HUES64 (cell line): ENCODE data around the gene MAGI1.

Source experiments
- H3K27ac ChIP-seq: 2 replicates; pipeline ENCODE4 v1.7.0; 2013; ENCODE audit warnings: low read depth, low read length, inconsistent platforms
- H3K27me3 ChIP-seq: 2 replicates; pipeline ENCODE4 v1.6.1; 2013; ENCODE audit warnings: mild to moderate bottlenecking, low read length; ENCODE audit not compliant: insufficient read depth
- H3K36me3 ChIP-seq: 2 replicates; pipeline ENCODE4 v1.6.1; 2013; ENCODE audit warnings: mild to moderate bottlenecking, low read length; ENCODE audit not compliant: insufficient read depth
- H3K4me1 ChIP-seq: 2 replicates; pipeline ENCODE4 v1.6.1; 2013; ENCODE audit warnings: mild to moderate bottlenecking, low read length, moderate library complexity; ENCODE audit not compliant: insufficient read depth
- H3K4me3 ChIP-seq: 2 replicates; pipeline ENCODE4 v1.5.1; 2013; ENCODE audit warnings: mild to moderate bottlenecking, low read length, moderate library complexity
- H3K9ac ChIP-seq: 2 replicates; pipeline ENCODE4 v1.6.1; 2013; ENCODE audit warnings: mild to moderate bottlenecking, low read depth, low read length
- H3K9me3 ChIP-seq: 2 replicates; pipeline ENCODE4 v1.6.1; 2013; ENCODE audit warnings: low read depth, low read length; ENCODE audit not compliant: insufficient read depth
- WGBS: fragments of 150-250, 120-280 bp; methylation state at CpG from one replicate; pipeline ENCODE4 v1.1.7; 2013; ENCODE audit warnings: missing lambda C conversion rate; 5-methylcytosine and 5-hydroxymethylcytosine counted together

The MAGI1 gene

DNA sequence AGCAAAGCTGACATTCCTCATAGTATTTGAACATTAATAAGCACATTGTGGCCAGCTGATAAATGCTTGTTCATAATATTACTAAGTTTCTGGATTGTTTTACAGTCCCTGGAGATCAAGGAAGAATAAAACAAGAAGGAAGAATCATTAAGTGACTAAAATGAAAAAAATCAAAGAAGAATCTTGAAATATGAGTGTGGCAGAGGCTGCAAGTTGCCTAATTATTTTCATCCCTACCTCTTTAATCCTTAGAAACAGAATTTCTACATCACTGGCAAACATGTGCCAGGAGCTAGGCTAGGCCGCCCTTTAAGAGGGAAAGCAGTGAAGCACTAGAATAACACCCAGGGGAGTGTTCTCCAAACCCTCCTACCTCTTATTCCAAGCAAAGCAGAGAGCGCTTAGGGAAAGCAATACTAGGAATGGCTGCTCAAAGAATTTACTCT lies 98.9 kb downstream of the MAGI1 start:
- peaks cover 28% of the 10 kb centered on the region for H3K4me1 ChIP-seq
- no peaks in the 10 kb centered on the region for H3K27me3 ChIP-seq
- H3K27ac ChIP-seq = no peak overlapping the region
- no peak overlapping the region for H3K4me3 ChIP-seq
- no peak overlapping the region for H3K9ac ChIP-seq
- no peaks in the 10 kb centered on the region for H3K36me3 ChIP-seq
- H3K9me3 ChIP-seq = no peaks in the 10 kb centered on the region
- 88% methylated on average over 2 of the region's 2 CpGs for WGBS

- Histone ChIP-seq H3K9ac (no peak overlapping the region), H3K4me3 (no peak overlapping the region), H3K9me3 (no peaks in the 10 kb centered on the region), H3K27ac (no peak overlapping the region), H3K36me3 (no peaks in the 10 kb centered on the region), H3K4me1 (peaks cover 28% of the 10 kb centered on the region), H3K27me3 (no peaks in the 10 kb centered on the region)
- WGBS = no CpG with 5 or more reads among the region's 2 CpGs
These were observed 99.5 kb downstream of the MAGI1 start for GRCh38 chr3:65939184-65939583.

DNA sequence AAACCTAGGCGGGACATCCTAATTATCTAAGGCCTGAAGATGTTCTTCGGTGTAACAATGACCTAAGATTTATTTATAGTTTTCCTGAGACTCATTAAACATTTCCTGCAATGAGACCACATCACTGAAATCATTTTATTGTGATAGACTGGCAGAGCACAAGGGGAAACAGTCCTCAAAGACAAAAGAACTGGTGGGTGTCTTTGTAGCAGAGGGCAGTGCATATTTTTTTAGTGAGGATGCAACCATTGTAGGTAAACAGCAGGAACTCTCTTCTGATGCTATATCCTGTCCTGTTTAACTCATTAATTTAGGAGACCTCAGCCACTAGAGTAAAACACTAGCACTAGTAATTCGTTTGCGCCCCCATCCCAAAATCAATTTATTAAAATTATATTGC lies 100.0 kb downstream of the MAGI1 start:
- 71% methylated on average over 3 of the region's 4 CpGs for WGBS
- Histone ChIP-seq H3K36me3 (no peaks in the 10 kb centered on the region), H3K27me3 (no peaks in the 10 kb centered on the region), H3K27ac (no peak overlapping the region), H3K9ac (no peak overlapping the region), H3K4me1 (peaks cover 28% of the 10 kb centered on the region), H3K9me3 (no peaks in the 10 kb centered on the region), H3K4me3 (no peak overlapping the region)

DNA sequence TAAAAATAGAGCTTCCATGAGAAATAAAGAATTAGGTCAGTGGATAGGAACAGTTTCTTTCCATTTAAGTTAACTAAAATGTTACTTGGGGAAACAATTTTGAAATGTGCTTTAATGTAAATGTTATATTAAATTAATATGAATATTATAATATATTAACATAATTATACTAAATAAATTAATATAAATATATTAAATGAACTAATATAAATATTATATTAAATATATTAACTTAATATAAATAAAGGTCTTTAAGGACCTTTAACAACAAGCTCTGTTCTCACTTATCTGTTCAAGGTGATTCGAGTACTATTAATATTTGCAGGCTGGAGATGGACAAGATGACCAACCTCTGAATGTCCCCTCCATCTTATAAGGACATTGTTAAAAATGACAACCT lies 100.6 kb downstream of the MAGI1 start:
- H3K4me3 ChIP-seq = no peak overlapping the region
- no peaks in the 10 kb centered on the region for H3K36me3 ChIP-seq
- H3K9me3 ChIP-seq = peaks cover 4% of the 10 kb centered on the region; the same call in 1 of the 2 replicates
- 100% methylated on average over 1 of the region's 1 CpG for WGBS
- H3K27ac ChIP-seq = no peak overlapping the region
- H3K27me3 ChIP-seq = no peaks in the 10 kb centered on the region
- peaks cover 28% of the 10 kb centered on the region for H3K4me1 ChIP-seq
- H3K9ac ChIP-seq = no peak overlapping the region

DNA sequence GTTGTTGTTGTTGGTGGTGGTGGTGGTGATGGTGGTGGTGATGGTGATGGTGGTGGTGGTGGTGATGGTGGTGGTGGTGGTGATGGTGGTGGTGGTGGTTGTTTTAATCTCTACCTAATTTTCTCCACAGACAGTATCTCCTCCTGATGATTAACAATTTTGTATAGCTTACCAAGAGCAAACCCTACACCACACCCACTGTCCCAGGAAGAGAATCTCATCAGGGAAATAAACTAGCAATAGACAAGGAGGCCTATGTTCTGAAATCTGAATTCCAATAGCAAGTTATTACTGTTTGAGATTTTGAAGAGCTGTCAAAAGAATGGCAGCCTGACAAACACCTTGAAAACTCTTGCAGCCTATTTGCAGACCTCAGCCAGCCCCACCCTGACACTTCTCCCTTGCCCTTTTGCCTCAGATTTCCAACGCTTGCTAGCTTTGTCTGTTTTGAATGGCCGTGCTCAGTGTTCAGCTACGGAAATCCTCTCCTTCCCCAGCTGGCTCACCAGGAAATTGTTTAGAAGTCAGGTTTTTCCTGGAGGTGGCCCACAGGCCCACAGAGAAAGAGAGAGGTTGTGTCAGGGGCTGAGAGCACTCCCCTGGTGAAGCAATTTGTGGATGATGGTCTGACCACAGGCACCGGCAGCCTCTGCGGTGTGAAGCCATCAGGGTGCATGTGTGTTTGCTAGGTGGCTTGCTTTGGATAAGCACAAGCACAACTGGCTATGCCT lies 101.6 kb downstream of the MAGI1 start:
- no peak overlapping the region for H3K9ac ChIP-seq
- H3K4me1 ChIP-seq = peaks cover 28% of the 10 kb centered on the region
- H3K27ac ChIP-seq = peak overlapping the region; percentile 24; the same call in 1 of the 2 replicates
- H3K36me3 ChIP-seq = no peaks in the 10 kb centered on the region
- WGBS = 54% methylated on average over 5 of the region's 5 CpGs
- H3K27me3 ChIP-seq = no peaks in the 10 kb centered on the region
- H3K4me3 ChIP-seq = no peak overlapping the region
- H3K9me3 ChIP-seq = peaks cover 5% of the 10 kb centered on the region; the same call in 1 of the 2 replicates

GRCh38 chr3:65935724-65936123 lies 103.0 kb downstream of the MAGI1 start:
- no peaks in the 10 kb centered on the region for H3K36me3 ChIP-seq
- no peak overlapping the region for H3K4me3 ChIP-seq
- peaks cover 28% of the 10 kb centered on the region for H3K4me1 ChIP-seq
- H3K27me3 ChIP-seq = no peaks in the 10 kb centered on the region
- H3K9me3 ChIP-seq = peaks cover 5% of the 10 kb centered on the region; the same call in 1 of the 2 replicates
- no peak overlapping the region for H3K9ac ChIP-seq
- 94% methylated on average over 1 of the region's 1 CpG for WGBS
- no peak overlapping the region for H3K27ac ChIP-seq

DNA sequence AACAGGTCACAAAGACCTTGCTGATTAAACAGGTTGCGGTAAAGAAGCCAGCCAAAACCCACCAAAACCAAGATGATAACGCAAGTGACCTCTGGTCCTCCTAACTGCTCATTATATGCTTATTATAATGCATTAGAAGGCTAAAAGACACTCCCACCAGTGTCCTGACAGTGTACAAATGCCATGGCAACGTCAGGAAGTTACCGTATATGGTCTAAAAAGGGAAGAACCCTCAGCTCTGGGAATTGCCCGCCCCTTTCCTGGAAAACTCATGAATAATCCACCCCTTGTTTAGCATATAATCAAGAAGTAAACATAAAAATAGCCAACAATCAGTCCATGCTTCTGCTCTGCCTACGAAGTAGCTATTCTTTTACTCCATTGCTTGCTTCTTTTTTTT lies 108.1 kb downstream of the MAGI1 start:
- H3K36me3 ChIP-seq = no peaks in the 10 kb centered on the region
- H3K4me1 ChIP-seq = peaks cover 28% of the 10 kb centered on the region
- H3K9me3 ChIP-seq = peaks cover 5% of the 10 kb centered on the region; the same call in 1 of the 2 replicates
- H3K4me3 ChIP-seq = no peak overlapping the region
- H3K9ac ChIP-seq = no peak overlapping the region
- WGBS = 96% methylated on average over 6 of the region's 6 CpGs
- H3K27ac ChIP-seq = no peak overlapping the region
- no peaks in the 10 kb centered on the region for H3K27me3 ChIP-seq

GRCh38 chr3:65928110-65928509 lies 110.6 kb downstream of the MAGI1 start:
- Histone ChIP-seq H3K4me1 (peaks cover 39% of the 10 kb centered on the region), H3K27me3 (no peaks in the 10 kb centered on the region), H3K9ac (no peak overlapping the region), H3K9me3 (0 out of 2 replicates have a peak, but pooled peaks cover under 1% of the 10 kb centered on the region), H3K4me3 (no peak overlapping the region), H3K36me3 (no peaks in the 10 kb centered on the region), H3K27ac (peak overlapping the region; percentile 26; the same call in 1 of the 2 replicates)
- 70% methylated on average over 2 of the region's 2 CpGs for WGBS

DNA sequence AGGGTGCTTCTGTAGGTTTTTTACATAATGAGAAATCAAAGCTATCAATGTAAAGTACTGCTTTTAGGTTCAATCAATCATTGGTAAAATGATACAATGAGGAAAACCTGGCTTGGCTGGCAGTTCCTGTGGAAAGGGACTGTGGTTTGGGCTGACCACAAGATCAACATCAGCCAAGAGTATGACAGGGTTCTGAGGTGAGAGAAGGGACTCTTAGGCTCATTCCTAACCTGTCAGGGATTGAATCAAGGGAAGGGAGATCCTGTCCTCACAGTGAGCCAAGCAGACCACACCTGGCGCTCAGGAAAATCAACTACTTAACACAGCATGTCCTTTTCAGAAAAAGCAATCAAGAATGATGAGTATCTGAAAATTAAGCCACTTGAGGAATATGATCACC lies 111.1 kb downstream of the MAGI1 start:
- no peaks in the 10 kb centered on the region for H3K36me3 ChIP-seq
- H3K4me1 ChIP-seq = peaks cover 39% of the 10 kb centered on the region
- no peak overlapping the region for H3K4me3 ChIP-seq
- H3K9ac ChIP-seq = no peak overlapping the region
- H3K27me3 ChIP-seq = no peaks in the 10 kb centered on the region
- 79% methylated on average over 1 of the region's 1 CpG for WGBS
- H3K27ac ChIP-seq = no peak overlapping the region
- H3K9me3 ChIP-seq = no peaks in the 10 kb centered on the region

GRCh38 chr3:65925254-65925954 lies 113.3 kb downstream of the MAGI1 start:
- Histone ChIP-seq H3K36me3 (no peaks in the 10 kb centered on the region), H3K4me3 (no peak overlapping the region), H3K27me3 (no peaks in the 10 kb centered on the region), H3K9ac (no peak overlapping the region), H3K9me3 (no peaks in the 10 kb centered on the region), H3K27ac (no peak overlapping the region), H3K4me1 (peaks cover 39% of the 10 kb centered on the region)
- WGBS = 91% methylated on average over 3 of the region's 3 CpGs

- 73% methylated on average over 3 of the region's 4 CpGs for WGBS
- H3K9me3 ChIP-seq = no peaks in the 10 kb centered on the region
- H3K9ac ChIP-seq = no peak overlapping the region
- no peak overlapping the region for H3K4me3 ChIP-seq
- no peak overlapping the region for H3K27ac ChIP-seq
- no peaks in the 10 kb centered on the region for H3K27me3 ChIP-seq
- no peaks in the 10 kb centered on the region for H3K36me3 ChIP-seq
- peaks cover 39% of the 10 kb centered on the region for H3K4me1 ChIP-seq
These were observed 114.0 kb downstream of the MAGI1 start for GRCh38 chr3:65924762-65925161.
